Measurements from ENCODE around the gene FTCDNL1.
A peak's percentile ranks its signal among the peaks of the same experiment; 100 is the strongest.

The FTCDNL1 gene

DNA sequence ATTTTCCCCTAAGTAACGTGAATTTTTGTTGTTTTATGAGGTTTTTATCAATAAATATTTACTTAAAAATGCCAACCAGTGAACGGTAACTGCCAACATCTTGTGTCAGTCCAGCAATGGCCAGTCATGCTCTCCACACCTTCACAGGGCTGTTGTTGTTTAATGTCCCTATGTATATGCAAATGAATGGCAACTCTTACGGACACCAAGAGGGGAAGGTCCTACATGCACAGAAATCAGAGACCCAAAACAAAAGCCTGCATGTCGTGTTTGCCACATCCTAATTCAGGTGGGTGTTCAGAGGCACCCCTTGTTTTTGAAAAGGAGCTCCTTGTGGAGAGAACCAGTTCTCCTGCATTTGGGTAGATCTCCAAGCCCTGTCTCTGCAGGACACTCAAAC lies 4.8 kb upstream of the FTCDNL1 start:
- H3K27ac ChIP-seq, result no peak overlapping the region
- TF ChIP-seq, protein P1, sequence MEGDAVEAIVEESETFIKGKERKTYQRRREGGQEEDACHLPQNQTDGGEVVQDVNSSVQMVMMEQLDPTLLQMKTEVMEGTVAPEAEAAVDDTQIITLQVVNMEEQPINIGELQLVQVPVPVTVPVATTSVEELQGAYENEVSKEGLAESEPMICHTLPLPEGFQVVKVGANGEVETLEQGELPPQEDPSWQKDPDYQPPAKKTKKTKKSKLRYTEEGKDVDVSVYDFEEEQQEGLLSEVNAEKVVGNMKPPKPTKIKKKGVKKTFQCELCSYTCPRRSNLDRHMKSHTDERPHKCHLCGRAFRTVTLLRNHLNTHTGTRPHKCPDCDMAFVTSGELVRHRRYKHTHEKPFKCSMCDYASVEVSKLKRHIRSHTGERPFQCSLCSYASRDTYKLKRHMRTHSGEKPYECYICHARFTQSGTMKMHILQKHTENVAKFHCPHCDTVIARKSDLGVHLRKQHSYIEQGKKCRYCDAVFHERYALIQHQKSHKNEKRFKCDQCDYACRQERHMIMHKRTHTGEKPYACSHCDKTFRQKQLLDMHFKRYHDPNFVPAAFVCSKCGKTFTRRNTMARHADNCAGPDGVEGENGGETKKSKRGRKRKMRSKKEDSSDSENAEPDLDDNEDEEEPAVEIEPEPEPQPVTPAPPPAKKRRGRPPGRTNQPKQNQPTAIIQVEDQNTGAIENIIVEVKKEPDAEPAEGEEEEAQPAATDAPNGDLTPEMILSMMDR (conservative IDR thresholded peaks at IDR 0.05), result no peak

DNA sequence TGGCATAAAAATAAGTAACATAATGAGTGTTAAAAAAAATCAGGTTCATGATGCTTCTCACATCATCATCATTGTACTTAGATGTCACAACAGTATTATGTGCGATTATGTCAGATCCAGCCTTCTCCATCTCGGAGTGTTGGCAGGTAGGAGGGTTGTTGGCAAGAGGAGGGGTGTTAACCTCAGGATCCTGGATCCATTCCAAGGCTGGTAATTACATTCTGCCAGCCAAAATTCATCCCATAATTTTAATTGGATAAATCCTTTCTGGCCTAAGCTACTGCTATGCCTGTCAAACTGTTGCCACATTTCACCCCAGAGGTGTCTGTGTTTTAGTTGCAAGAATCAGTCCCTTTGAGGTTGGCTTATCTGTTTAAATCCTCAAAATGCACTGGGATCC lies 891 bp upstream of the FTCDNL1 start:
- TF ChIP-seq, protein P1 (conservative IDR thresholded peaks at IDR 0.05), result no peak
- H3K27ac ChIP-seq, result 0 out of 2 replicates have a peak overlapping the region, but pooled peaks have one; percentile 78

DNA sequence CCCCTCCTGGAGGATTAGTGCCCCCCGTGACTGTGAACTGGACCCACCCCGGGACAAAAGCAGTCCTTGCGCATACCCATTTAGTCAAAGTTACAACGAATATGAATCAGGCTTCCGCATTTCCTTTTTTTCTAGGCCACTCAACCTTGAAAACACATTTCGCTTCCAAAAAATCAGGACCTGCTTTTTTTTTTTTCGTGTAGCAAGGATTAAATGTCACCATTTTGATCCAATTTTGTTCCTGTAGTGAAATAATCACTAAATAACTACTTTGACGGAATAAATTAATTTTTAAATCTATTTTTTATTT lies 464 bp upstream of the FTCDNL1 start:
- TF ChIP-seq, protein P1 (conservative IDR thresholded peaks at IDR 0.05), result peak; percentile 6
- peak overlapping the region; percentile 78 for H3K27ac ChIP-seq

DNA sequence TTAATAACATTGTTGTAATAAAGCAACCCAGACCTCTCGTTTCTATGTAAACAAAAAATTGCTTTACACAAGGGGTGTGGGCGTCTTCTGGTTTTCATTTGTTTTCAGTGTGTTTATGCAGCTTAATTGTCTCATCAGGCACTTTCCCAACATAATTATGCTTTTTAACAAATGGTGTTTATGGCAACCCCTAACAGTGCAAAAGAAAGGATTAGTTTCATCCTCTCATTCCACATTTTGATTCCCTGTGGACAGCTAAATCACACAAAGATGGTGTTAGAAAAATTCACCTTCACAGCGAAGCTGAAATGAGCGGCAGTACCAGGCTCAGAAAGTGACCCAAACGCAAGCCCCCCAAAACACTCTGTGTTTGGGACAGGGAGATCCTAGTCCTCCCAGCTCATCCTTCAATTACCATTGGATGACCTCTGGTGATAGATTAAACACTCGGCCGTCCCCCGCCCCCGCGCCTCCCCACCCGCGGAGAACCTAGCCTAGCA lies 724 bp downstream of the FTCDNL1 start:
- peak overlapping the region; percentile 78 for H3K27ac ChIP-seq
- TF ChIP-seq, protein P1 (conservative IDR thresholded peaks at IDR 0.05), result no peak

DNA sequence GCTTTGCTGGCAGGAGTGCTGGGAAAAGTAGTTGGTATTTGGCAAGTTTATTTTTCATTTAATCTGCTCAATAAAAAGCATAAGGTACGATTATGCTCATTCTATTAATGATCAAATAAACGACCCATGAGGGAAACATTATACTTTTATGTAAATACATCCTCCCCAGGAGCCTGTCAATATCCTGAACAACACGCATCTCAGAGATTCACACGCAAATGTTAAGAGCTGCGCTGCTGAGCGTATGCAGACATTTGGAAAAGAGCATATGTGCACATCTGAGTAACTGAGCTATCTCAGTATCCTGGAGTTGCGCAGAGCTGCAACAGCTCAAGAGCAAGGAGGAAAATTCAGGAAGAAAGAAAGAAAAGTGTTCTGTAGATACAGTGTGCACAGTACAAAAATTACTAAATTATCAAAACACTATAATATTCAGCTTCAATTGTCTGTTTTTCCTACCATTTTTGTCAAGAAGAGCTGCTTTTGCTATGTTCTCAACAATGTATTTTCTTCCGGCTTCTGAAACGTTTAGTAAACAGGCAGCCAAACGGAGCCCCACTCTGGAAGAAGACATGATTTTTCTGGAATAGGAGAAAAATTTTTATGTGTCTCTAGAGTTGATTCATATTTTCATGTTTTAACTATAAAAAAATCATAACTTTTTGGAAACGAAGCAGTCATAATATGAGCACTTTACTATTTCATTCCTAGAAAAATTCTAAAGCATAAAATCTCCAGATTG lies 2.4 kb downstream of the FTCDNL1 start:
- TF ChIP-seq, protein P1 (conservative IDR thresholded peaks at IDR 0.05), result no peak
- H3K27ac ChIP-seq, result no peak overlapping the region

DNA sequence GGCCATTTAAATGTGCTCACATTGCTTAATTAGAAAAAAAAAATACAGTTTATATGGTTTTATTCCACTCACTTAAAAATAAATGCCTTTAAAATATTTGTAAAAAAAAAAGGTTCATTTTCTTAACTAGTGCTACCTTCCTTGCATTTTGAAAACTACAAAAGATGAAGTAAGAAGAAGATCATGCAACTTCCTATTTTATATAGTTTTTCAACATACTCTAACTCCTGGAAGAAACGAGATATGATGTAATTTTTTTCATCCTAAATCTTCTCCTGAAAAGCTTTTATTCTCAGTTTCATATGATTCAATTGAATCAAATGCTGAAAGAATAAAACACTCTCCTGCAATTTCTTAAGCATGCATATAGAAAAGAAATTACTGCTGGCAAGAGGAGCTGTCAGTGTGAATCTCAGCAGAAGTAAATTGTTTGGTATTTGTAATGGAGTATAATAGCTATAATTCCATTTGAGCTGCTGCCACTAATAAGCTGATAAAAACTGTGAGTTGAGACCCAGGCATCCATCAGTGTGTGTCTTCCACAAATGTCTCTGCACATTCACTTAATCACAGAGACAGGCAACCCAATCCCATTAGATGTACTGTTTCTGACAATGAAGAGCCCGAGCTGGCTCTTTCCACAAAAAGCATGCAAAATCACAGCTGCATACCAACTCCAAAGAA lies 3.7 kb downstream of the FTCDNL1 start:
- TF ChIP-seq, protein P1 (conservative IDR thresholded peaks at IDR 0.05), result no peak
- H3K27ac ChIP-seq, result no peak overlapping the region

DNA sequence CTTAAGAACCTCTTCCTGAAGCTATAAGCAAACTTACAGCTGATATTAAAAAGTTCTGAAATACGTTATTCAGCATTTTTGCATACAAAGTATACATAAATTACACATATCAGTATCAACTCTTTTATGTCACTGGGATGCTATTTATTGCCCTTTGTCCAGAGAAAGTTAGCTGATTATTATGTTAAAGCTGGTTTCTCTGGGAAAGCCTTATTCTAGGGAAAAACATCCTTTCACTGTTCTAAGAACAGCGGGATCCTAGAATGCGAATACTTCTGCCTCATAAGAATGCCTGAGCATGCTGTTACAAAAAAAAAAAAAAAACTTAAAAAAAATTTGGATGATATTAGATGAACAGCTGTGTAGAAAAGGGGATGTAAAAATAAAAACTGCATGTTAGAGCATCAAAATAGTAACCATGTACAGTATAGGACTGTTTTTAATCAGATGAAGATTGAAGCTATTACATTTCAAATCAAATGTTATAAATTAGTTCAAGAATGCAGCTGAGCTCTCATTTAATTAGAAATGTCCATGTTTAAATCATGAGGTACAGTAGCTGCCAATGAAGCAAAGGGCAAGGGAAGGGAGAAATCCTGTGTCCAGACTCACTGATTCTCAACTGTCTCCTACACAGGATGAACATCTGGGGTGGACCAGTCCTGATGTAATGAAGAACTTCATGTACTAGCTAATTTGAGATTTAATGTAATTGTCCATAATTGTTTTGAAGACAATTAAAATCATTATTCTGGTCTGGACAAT lies 8.2 kb downstream of the FTCDNL1 start:
- no peak overlapping the region for H3K27ac ChIP-seq
- TF ChIP-seq, protein P1 (conservative IDR thresholded peaks at IDR 0.05), result no peak
